CD4-positive, alpha-beta T cell treated with Interleukin-17A for 1 hour (primary cell): Measurements from ENCODE around the gene UBE4B.
"Not testable (repeated sequence)": the region's sequence is repeated elsewhere in the genome, so short reads cannot be mapped to it uniquely, and the experiment has no call there.

Experiments used
- DNase-seq: peaks from one replicate; pipeline ENCODE4 v3.0.0-alpha.2; 2020

Gene UBE4B

GRCh38 chr1:10074059-10074851 lies 41.5 kb downstream of the UBE4B start:
- DNase-seq: peak; percentile 15

GRCh38 chr1:10074852-10075730 lies 42.3 kb downstream of the UBE4B start:
- no peak for DNase-seq

GRCh38 chr1:10075732-10076131 lies 43.0 kb downstream of the UBE4B start:
- DNase-seq: no peak

DNA sequence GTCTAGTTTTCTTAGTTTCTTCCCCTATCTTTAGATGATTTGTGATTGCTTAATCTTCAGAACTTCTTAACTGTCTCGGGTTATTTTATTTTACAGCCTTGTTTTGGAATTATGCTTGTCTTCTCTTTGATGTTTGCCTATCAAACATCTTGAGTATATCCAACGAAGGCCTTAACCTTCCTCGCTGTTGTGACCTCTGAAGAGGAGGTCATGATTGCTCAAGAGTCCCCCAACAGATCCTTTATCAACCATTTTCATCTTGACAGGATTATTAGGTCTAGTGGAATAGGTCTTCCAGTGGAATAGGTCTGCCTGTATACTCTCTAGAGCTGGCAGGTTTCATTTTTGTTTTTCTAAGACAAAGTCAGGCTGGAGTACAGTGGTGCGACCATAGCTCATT lies 45.7 kb downstream of the UBE4B start:
- no peak for DNase-seq

DNA sequence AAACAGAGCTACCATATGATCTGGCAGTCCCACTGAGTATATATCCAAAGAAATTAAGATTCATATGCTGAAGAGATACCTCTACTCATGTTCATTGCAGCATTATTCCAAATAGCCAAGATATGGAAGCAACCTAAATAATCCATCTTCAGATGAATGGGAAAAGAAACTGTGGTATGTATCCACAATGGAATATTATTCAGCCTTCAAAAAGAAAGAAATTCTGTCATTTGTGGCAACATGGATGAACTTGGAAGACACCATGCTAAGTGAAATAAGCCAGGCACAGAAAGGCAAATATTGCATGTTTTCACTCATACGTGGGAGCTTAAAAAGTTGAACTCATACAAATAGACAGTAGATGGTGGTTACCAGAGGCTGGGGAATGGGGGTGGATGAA lies 47.8 kb downstream of the UBE4B start:
- DNase-seq: no peak

GRCh38 chr1:10082785-10083479 lies 50.2 kb downstream of the UBE4B start:
- no peak for DNase-seq

GRCh38 chr1:10084045-10084444 lies 51.3 kb downstream of the UBE4B start:
- no peak for DNase-seq

DNA sequence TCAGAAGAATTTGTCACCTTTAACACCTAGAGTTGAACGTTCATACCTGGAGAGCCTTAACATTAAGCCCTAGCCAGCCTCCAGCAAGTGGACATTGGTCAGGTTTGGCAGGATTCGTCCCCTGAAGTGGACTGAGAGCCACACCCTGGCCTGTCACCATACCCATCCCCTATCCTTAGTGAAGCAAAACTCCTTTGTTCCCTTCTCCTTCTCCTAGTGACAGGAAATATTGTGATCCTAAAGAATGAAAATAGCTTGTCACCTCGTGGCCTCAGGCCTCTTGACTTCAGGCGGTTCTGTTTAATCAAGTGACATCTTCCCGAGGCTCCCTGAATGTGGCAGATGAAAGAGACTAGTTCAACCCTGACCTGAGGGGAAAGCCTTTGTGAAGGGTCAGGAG lies 52.3 kb downstream of the UBE4B start:
- DNase-seq: no peak

DNA sequence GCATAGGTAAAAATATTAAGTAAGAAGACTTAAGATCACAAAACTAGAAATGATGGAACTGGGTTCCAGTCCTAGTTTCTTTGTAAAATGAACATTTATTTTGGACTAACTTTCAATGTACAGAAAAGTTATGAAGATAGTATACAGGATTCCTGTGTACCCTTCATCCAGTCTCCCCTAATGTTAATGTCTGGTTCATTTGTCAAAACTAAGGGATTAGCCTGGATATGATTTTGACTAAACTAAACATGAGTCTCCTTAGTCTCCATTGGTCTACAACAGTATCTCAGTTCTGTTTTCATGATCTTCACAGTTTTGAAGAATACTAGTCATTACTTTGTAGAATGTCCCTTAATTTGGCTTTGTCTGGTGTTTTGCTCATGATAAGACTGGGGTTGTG lies 54.5 kb downstream of the UBE4B start:
- no peak for DNase-seq

- DNase-seq: no peak
These were observed 69.2 kb downstream of the UBE4B start for GRCh38 chr1:10101929-10102328.

DNA sequence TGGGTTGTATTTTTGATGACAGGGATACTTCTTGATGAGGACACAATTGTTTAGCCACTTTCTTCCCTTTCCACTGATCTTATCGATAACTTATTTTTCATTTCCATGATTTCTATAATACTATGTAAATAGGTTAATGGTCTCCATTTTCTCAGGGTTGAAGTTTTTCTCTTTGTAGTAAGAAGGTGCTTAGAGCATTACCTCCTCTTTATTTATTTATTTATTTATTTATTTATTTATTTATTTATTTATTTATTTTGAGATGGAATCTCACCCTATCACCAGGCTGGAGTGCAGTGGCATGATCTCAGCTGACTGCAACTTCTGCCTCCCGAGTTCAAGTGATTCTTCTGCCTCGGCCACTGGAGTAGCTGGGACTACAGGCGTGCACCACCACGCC lies 70.4 kb downstream of the UBE4B start:
- DNase-seq: no peak

DNA sequence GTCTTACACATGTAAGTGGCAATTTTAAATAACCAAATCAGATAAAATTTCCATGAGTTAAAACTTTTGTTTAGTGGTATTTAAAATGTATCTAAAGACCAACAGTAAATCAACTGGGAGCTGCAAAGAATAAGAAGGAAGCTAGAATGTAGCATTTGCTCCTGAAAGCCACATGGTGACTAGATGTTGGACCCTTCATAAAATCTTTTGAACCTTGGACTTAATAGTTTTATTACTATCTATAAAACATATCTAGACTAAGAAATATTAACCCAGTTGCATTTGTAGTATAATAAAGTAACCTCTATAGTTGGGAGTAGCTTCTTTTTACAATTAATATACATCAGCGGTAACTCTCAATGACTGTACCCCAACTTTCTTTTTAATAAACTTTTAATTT lies 72.1 kb downstream of the UBE4B start:
- no peak for DNase-seq

GRCh38 chr1:10105484-10105883 lies 72.7 kb downstream of the UBE4B start:
- no peak for DNase-seq

DNA sequence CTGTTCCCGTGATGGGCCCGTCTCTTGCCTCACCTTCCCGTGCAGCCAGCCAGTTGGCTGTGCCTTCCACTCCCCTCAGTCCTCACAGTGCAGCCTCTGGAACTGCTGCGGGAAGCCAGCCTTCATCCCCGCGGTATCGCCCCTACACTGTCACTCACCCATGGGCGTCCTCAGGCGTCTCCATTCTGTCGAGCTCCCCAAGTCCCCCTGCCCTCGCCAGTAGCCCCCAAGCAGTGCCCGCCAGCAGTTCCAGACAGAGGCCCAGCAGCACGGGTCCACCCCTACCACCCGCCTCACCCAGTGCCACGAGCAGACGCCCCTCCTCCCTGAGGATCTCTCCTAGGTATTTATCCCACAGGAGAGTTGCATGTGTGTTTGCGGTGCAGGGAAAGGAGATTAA lies 73.5 kb downstream of the UBE4B start:
- no peak for DNase-seq

DNA sequence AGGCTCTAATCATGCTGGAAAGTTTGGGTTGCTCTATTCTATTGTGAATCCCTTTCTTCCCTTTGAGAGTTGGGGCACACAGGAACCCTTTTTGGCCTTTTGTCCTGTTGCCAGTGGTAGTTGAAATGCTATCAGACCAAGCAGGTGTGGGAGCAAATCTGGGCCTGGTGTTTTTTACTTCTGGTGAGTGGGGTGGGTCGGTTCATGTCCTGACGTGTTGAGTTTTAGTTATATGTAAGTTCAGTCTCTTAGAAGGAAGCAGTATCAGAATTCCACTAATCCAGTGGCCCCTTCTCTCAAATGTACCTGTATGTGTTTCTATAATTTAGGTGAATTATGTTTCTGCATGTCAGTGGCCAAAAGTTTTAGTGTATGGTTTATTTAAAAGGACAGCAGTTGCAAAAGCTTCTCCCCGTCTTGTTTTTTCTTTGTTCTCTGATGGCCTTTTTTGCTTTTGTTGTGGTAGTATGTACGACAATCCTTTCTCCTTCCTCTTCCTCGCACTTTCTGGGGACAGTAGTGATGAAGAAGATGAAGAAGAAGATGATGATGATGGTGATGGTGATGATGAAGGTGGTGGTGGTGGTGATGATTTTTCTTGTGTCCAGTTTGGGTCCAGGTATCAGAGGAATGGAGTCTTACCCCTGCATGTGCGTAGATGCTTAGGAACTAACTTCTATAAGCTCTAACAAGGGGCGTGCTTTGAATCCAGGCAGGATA lies 74.2 kb downstream of the UBE4B start:
- DNase-seq: no peak

- not testable (repeated sequence) for DNase-seq
These were observed 74.7 kb downstream of the UBE4B start for GRCh38 chr1:10107476-10107847.

- no peak for DNase-seq
These were observed 75.4 kb downstream of the UBE4B start for GRCh38 chr1:10108134-10108663.

DNA sequence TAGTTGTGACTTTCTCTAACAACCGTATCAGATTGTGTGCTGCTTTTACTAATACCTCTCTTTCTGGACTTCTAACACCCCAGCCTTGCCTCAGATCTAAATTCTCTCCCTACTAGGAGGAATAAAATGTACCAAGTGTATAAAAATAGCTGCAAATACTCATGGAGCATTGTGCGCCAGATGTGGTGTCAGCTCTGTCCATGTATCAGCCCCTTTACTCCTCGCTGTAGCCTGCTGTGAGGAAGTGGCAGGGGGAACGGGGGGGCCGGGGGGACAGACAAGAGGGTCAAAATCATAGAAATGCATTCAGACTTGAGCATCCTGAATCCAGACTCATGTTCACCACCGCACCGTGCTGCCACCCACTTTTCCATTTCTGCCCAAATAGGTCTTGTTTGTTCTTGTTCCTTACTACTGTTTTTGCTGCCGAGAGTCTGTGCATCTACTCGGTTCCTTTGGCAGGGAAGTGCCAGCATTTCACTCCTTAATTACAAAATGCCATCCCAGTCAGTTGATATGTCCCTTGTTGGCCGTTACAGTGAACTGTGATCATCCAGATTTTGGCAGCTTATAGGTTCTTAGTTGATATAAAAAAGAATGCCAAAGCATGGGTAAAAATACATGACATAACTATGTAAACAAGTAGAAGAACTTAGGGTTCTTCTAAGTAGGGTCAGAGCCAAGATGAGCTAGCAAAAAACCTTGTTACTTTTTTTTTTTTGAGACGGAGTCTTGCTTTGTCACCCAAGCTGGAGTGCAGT lies 76.4 kb downstream of the UBE4B start:
- DNase-seq: no peak

DNA sequence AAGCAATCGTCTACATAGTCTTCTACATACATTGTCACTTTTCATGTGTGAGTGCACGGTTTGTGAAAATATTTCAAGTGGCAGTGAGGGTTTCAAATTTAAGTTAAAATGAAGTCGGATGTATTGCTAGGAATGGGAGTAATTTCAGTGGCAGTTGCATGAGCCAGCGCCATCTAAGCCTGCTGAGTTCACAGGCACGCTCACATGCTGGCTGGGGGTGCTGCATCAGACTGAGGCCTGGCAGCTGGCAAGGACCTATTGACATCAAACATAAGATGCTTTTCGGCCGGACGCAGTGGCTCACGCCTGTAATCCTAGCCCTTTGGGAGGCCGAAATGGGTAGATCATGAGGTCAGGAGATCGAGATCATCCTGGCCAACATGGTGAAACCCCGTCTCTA lies 80.7 kb downstream of the UBE4B start:
- DNase-seq: no peak

DNA sequence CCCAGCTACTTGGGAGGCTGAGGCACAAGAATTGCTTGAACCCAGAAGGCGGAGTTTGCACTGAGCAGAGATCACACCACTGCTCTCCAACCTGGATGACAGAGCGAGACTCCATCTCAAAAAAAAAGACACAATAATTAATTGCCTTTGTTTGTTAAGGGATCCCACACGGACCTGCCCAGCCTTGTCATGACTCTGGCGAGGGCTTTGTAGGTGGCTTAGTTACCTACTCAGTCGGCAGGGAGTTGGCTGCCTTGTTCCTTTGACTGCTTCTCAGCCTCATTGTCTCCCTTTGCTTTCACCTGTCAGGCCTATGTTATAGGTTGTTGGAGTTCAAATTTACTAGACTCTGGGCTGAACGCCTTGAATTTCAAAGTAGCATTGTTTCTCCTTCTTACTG lies 82.0 kb downstream of the UBE4B start:
- no peak for DNase-seq

- no peak for DNase-seq
These were observed 84.4 kb downstream of the UBE4B start for GRCh38 chr1:10117132-10117531.

DNA sequence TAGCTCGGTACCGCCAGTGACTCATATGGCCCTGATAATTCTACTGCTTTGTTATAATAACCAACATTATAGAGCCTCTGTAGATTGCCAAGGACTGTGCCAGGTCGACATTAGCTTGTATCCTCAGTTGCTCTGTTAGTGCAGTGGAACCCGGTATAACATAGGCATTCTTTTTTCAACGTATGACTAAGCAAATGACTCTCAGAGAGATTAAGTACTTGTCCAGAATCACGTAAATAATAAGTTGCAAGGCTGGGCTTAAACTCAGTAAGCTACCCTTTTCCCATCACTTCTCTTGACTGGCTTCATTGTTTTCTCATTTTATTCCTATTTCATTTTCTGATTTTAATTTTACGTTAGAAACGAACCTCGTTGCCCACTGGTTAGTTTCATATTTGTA lies 85.1 kb downstream of the UBE4B start:
- no peak for DNase-seq
